ENCODE results near the gene CA4.

GRCh38 chr17:60110586-60110985, 39.2 kb upstream of the CA4 start:
- TF ChIP-seq CTCF (IDR thresholded peaks at IDR 0.05), result no peak
- TF ChIP-seq EZH2 (IDR thresholded peaks at IDR 0.05; ENCODE audit: borderline replicate concordance, insufficient read depth, low read depth, low read length, poor library complexity, severe bottlenecking), result no peak
